LoVo (cell line): Measurements from ENCODE around the gene TMEM88.
A peak's percentile ranks its signal among the peaks of the same experiment; 100 is the strongest.

ENCODE experiments used
- DNase-seq: peaks from one replicate; pipeline ENCODE4 v3.0.0-alpha.2; 2016; ENCODE audit warnings: low spot score

TMEM88 gene

DNA sequence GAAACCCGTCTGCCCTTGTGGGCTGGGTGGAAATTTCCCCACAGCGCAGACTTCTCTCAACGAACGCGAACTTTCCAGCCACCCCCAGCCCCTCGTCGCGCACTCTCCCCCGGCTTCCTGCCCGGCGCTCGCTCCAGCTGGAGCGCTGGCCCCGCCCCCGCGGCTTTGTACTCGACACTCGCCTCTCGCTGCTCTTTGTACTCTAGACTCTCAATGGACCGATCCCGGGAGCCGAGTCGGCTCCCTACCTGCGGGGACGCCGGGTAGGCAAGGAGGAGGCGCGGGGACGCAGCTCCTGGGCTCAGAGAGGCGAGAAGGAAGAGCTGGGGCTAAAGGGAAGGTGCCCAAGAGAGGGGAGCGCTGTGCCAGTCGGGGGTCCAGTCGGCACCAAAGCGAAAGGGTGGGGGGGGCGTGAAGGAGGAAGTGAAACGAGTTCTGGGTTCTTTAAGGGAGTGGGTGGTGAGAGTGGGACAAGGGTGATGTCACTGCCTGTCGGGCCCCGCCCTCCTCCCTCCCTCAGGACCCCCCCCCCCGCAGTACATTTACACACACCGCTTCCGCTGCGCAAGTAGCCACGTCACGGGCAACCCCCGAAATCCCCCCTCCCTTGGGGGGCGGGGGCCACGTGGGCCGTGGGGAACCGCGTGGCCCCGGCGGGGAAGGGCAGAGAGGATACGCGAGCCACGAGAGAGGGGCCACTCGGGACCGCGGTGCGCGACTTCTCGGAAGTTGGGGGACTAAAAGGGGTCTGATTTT is 11.2 kb upstream of the TMEM88 start:
- DNase-seq: peak; percentile 82

GRCh38 chr17:7844292-7845154 is 10.3 kb upstream of the TMEM88 start:
- DNase-seq: peak; percentile 95

DNA sequence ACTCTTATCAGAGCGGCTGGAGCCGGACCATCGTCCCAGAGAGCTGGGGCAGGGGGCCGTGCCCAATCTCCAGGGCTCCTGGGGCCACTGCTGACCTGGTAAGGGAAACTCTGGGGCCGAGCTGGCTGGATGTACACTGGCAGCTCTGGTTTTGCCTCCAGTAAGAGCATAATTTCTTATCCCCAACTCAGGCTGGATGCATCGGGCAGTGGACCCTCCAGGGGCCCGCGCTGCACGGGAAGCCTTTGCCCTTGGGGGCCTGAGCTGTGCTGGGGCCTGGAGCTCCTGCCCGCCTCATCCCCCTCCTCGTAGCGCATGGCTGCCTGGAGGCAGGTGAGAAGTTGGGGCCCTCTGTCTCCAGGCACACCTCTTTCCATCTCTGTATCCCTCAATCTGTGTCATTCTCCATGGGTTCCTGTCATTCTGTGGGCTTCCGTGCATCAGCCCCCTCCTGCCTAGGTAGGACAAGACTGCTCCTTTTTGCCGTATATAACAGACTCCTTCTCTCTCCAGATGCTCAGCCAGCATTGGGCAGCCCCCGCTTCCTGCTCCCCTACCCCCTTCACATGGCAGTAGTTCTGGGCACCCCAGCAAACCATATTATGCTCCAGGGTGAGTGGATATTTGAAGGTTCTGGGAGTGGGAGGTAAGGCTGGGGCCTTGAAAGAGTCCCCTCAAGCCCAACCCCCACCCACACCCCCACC is 9.4 kb upstream of the TMEM88 start:
- no peak for DNase-seq

DNA sequence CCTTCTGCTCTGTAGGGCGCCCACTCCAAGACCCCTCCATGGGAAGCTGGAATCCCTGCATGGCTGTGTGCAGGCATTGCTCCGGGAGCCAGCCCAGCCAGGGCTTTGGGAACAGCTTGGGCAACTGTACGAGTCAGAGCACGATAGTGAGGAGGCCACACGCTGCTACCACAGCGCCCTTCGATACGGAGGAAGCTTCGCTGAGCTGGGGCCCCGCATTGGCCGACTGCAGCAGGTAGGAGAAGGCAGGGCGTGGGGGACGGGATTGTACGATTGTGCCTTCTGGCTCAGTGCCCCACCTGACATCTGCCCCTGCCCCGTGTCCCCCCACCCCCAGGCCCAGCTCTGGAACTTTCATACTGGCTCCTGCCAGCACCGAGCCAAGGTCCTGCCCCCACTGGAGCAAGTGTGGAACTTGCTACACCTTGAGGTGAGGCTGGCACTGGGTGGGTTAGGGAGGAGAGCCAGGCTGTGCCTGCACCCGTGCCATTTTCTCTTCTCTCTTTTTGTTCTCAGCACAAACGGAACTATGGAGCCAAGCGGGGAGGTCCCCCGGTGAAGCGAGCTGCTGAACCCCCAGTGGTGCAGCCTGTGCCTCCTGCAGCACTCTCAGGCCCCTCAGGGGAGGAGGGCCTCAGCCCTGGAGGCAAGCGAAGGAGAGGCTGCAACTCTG is 8.7 kb upstream of the TMEM88 start:
- DNase-seq: no peak

- no peak for DNase-seq
Observed at GRCh38 chr17:7846765-7847661, 7.9 kb upstream of the TMEM88 start.

DNA sequence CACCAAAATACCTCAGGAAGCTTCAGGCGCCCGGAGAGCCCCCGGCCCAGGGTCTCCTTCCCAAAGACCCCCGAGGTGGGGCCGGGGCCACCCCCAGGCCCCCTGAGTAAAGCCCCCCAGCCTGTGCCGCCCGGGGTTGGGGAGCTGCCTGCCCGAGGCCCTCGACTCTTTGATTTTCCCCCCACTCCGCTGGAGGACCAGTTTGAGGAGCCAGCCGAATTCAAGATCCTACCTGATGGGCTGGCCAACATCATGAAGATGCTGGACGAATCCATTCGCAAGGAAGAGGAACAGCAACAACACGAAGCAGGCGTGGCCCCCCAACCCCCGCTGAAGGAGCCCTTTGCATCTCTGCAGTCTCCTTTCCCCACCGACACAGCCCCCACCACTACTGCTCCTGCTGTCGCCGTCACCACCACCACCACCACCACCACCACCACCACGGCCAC is 6.7 kb upstream of the TMEM88 start:
- DNase-seq: no peak

DNA sequence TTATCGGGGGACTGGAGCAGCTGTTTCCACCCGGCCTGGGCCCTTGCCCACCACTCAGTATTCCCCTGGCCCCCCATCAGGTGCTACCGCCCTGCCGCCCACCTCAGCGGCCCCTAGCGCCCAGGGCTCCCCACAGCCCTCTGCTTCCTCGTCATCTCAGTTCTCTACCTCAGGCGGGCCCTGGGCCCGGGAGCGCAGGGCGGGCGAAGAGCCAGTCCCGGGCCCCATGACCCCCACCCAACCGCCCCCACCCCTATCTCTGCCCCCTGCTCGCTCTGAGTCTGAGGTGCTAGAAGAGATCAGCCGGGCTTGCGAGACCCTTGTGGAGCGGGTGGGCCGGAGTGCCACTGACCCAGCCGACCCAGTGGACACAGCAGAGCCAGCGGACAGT is 6.1 kb upstream of the TMEM88 start:
- DNase-seq: no peak

DNA sequence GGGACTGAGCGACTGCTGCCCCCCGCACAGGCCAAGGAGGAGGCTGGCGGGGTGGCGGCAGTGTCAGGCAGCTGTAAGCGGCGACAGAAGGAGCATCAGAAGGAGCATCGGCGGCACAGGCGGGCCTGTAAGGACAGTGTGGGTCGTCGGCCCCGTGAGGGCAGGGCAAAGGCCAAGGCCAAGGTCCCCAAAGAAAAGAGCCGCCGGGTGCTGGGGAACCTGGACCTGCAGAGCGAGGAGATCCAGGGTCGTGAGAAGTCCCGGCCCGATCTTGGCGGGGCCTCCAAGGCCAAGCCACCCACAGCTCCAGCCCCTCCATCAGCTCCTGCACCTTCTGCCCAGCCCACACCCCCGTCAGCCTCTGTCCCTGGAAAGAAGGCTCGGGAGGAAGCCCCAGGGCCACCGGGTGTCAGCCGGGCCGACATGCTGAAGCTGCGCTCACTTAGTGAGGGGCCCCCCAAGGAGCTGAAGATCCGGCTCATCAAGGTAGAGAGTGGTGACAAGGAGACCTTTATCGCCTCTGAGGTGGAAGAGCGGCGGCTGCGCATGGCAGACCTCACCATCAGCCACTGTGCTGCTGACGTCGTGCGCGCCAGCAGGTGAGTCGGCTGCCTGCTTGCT is 5.6 kb upstream of the TMEM88 start:
- no peak for DNase-seq

DNA sequence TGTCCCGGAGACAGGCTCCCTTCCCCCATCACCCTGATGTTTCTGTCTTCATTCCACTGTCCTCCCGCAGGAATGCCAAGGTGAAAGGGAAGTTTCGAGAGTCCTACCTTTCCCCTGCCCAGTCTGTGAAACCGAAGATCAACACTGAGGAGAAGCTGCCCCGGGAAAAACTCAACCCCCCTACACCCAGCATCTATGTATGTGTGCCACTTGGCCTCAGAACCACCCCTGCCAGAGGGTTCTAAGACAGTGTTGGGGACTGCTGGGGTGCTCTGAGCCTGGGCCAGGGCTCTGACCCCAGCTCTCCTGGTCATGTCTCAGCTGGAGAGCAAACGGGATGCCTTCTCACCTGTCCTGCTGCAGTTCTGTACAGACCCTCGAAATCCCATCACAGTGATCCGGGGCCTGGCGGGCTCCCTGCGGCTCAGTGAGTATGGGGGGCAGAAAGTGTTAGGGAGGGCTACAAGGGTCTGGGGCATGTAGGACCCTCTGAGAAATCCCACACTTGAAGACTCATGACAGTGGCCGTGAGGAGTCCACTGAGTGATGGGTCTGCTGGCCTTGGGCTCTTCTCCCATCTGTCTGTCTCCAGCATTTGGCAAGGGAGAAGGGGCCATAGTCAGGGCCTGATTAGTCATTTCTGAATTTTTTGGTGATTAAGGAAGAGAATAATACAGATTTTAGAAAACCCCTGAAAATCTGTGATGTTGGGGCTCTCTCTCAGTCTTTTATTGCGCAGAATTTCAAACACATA is 4.9 kb upstream of the TMEM88 start:
- no peak for DNase-seq

DNA sequence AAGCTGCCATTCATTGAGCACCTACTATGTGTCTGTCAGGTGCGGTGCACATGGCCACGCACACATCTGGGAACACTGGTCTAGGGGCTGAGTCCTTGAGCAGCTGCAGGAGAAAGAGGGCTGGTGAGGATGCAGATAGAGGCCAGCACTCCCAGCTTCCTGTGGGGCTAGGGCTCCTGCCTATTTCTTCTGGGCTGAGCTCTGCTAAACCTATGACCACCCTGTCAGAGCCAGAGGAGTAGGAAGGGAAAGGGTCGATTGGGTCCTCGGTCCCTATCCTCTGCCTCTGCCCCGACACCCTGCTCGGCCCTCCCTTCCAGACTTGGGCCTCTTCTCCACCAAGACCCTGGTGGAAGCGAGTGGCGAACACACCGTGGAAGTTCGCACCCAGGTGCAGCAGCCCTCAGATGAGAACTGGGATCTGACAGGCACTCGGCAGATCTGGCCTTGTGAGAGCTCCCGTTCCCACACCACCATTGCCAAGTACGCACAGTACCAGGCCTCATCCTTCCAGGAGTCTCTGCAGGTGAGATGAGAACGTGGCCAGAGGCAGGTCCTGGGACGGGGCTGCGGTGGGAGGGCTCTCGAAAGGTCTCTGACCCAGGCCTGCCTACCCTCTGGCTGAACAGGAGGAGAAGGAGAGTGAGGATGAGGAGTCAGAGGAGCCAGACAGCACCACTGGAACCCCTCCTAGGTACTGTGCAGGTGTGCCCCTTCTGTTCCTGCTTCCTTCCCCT is 4.0 kb upstream of the TMEM88 start:
- DNase-seq: no peak

- DNase-seq: peak; percentile 93
Observed at GRCh38 chr17:7851438-7852261, 3.2 kb upstream of the TMEM88 start.

DNA sequence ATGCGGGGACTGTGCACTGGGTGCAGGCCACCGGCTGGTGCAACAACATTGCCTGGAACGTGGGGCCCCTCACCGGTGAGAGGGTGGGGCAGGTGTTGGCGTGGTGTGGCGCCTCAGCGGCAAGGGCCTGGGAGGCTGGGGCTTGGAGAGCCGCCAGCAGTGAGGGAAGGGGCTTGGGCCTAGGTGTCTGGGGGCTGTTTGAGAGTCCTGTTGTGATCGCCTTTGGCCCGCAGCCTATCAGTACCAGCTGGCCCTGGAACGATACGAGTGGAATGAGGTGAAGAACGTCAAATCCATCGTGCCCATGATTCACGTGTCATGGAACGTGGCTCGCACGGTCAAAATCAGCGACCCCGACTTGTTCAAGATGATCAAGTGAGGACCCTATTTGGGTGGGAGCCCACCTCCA is 2.6 kb upstream of the TMEM88 start:
- DNase-seq: no peak

- no peak for DNase-seq
Observed at GRCh38 chr17:7852919-7853690, 1.8 kb upstream of the TMEM88 start.

- DNase-seq: no peak
Observed at GRCh38 chr17:7853691-7854038, 1.2 kb upstream of the TMEM88 start.

DNA sequence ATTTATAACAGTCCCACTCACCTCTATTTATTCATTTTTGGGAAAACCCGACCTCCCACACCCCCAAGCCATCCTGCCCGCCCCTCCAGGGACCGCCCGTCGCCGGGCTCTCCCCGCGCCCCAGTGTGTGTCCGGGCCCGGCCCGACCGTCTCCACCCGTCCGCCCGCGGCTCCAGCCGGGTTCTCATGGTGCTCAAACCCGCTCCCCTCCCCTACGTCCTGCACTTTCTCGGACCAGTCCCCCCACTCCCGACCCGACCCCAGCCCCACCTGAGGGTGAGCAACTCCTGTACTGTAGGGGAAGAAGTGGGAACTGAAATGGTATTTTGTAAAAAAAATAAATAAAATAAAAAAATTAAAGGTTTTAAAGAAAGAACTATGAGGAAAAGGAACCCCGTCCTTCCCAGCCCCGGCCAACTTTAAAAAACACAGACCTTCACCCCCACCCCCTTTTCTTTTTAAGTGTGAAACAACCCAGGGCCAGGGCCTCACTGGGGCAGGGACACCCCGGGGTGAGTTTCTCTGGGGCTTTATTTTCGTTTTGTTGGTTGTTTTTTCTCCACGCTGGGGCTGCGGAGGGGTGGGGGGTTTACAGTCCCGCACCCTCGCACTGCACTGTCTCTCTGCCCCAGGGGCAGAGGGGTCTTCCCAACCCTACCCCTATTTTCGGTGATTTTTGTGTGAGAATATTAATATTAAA is 638 bp upstream of the TMEM88 start:
- DNase-seq: no peak

DNA sequence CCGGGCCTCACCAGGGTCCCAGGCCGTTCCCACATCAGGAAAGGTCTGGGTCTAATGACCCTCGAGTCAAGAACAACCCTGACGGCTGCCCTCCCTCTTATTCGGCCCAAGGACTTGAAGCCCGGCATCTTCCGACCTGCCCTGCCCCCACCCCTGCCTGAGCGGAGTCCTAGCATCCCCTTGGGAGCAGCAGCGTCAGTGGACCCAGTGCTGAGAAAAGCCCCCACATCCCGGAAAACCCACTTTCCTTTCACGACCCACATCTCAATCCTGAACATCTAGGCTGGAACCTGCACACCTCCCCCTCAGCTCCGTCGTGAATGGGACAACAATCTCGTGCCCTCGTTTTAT is 769 bp downstream of the TMEM88 start:
- no peak for DNase-seq
